ENCODE data around the gene ADD1.

GRCh38 chr4:2947926-2948325, 104.3 kb downstream of the ADD1 start:
- TF ChIP-seq CTCF (IDR thresholded peaks at IDR 0.05) (no peak), POLR2A (IDR thresholded peaks at IDR 0.05) (no peak)

Measured in heart left ventricle (tissue), 13 donors.